OCI-LY7 (cell line): ENCODE measurements around the gene GFRA4.

ENCODE experiments used
- EZH2phosphoT487 ChIP-seq: fragments of 200-600 bp; sonication (generic); IDR thresholded peaks from 2 replicates; pipeline ENCODE4 v1.6.1; 2018; ENCODE audit warnings: low read depth, borderline replicate concordance, mild to moderate bottlenecking, mixed run types, antibody characterized with exemption, low read length, moderate library complexity, mixed read lengths
- TF ChIP-seq, protein P1 (sequence below): fragments of 200-600 bp; sonication (generic); conservative IDR thresholded peaks from 2 replicates; pipeline ENCODE4 v1.5.1; 2014; ENCODE audit warnings: mild to moderate bottlenecking, antibody characterized with exemption, low read length, moderate library complexity, mixed read lengths

DNA sequence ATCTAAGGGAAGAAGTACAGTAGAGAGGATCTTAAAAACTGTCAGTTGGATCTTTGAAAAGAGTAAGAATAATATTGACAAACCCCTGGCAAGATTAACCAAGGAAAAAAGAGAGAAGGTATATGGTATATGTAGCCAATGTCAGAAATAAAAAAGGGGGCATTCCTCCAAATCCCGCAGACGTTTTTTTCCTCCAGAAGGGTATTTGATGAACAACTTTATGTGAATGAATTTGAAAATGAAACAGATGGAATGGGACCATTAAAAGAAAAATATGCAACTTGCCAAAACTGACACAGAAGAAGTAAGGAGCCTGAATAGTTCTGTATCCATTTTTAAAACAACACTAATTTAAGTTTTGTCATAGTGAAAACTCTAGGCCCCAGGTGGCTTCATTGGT lies 35.7 kb downstream of the GFRA4 start:
- TF ChIP-seq EZH2phosphoT487: no peak
- TF ChIP-seq, protein P1, sequence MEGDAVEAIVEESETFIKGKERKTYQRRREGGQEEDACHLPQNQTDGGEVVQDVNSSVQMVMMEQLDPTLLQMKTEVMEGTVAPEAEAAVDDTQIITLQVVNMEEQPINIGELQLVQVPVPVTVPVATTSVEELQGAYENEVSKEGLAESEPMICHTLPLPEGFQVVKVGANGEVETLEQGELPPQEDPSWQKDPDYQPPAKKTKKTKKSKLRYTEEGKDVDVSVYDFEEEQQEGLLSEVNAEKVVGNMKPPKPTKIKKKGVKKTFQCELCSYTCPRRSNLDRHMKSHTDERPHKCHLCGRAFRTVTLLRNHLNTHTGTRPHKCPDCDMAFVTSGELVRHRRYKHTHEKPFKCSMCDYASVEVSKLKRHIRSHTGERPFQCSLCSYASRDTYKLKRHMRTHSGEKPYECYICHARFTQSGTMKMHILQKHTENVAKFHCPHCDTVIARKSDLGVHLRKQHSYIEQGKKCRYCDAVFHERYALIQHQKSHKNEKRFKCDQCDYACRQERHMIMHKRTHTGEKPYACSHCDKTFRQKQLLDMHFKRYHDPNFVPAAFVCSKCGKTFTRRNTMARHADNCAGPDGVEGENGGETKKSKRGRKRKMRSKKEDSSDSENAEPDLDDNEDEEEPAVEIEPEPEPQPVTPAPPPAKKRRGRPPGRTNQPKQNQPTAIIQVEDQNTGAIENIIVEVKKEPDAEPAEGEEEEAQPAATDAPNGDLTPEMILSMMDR: no peak
